HL-60/S4 (cell line): ENCODE data around the gene OR52M1.

ENCODE experiments used
- in situ Hi-C: fragments of 300-500 bp; cut with MboI; formaldehyde crosslinking; loops from 2 replicates; pipeline ENCODE4 v1.14.3; 2022; ENCODE audit warnings: low sequenced_read_pairs

The OR52M1 gene

GRCh38 chr11:4560467-4560866, 15.5 kb downstream of the OR52M1 start:
- in situ Hi-C loops: no loop called here

GRCh38 chr11:4565371-4565770, 20.4 kb downstream of the OR52M1 start:
- in situ Hi-C loops: no loop called here

- in situ Hi-C loops: no loop called here
Measured at GRCh38 chr11:4569075-4569474, 24.1 kb downstream of the OR52M1 start.

- in situ Hi-C loops: no loop called here
Measured at GRCh38 chr11:4576880-4577279, 31.9 kb downstream of the OR52M1 start.

- in situ Hi-C loops: no loop called here
Measured at GRCh38 chr11:4577761-4578160, 32.8 kb downstream of the OR52M1 start.

- in situ Hi-C loops: no loop called here
Measured at GRCh38 chr11:4578624-4579023, 33.6 kb downstream of the OR52M1 start.

GRCh38 chr11:4580124-4580523, 35.1 kb downstream of the OR52M1 start:
- in situ Hi-C loops: no loop called here

GRCh38 chr11:4581443-4581842, 36.5 kb downstream of the OR52M1 start, which contains the start of gene OR52I2:
Gene OR52I2 (plus strand): TSS chr11:4581743.
- in situ Hi-C loops: no loop called here

GRCh38 chr11:4589017-4589416, 44.0 kb downstream of the OR52M1 start:
- in situ Hi-C loops: no loop called here

- in situ Hi-C loops: no loop called here
Measured at GRCh38 chr11:4593739-4594138, 48.7 kb downstream of the OR52M1 start, which contains the start of gene OR52I1. Gene OR52I1 (plus strand): TSS chr11:4594039. CDS start chr11:4594039, 0 bp downstream.
